D721Med (cell line): Measurements from ENCODE around the gene LCP2.

Experiments
- DNase-seq: peaks from one replicate; pipeline ENCODE4 v3.0.0; 2011; ENCODE audit warnings: low spot score; ENCODE audit not compliant: insufficient read length
- FAIRE-seq: peaks from 2 replicates; lab custom pipeline; 2011; peaks lifted over from hg19 to GRCh38; lab: Jason Lieb, UNC
- CTCF ChIP-seq: IDR thresholded peaks from 2 replicates; pipeline ENCODE4 v1.5.1; 2012; ENCODE audit warnings: mild to moderate bottlenecking, control low read depth; ENCODE audit not compliant: insufficient read depth; ENCODE audit errors: missing control alignments

The LCP2 gene

DNA sequence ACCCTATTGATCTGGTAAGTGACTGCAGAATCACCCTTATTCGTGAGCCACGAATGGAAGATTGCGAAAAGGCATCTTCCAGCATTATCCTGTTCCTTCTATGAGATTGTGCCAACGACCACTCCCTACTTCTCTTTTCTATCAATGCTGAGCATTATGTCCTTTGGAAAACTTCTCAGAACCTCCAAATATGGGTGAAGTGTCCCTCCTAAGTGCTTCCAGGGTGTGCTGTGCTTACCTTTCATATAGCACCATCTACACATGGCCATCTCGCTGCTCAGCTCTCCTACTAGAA, 14.7 kb upstream of the LCP2 start:
- FAIRE-seq (no peak), DNase-seq (no peak)
- no peak for TF ChIP-seq CTCF

GRCh38 chr5:170311511-170312300, 14.1 kb upstream of the LCP2 start:
- no peak for TF ChIP-seq CTCF
- FAIRE-seq (no peak), DNase-seq (no peak)

GRCh38 chr5:170310256-170310926, 12.8 kb upstream of the LCP2 start:
- FAIRE-seq: no peak
- DNase-seq: no peak
- TF ChIP-seq CTCF: no peak

DNA sequence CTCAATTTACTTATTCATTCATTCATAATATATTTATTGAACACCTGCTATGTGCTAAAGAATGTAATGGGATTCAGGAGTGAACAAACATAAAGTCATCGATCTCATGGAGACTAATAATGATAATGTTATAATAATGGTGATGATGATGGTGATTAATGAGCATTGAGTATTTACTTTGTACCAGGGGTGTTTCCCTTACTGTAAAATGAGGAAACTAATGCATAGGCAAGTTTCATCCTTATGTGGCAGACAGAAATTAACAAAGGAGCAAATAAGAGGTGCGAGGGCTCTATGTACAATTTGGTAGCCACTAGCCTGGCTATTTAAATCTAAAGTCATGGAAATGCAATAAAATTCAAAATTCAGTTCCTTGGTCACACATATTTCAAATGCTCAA, 11.1 kb upstream of the LCP2 start:
- DNase-seq (no peak), FAIRE-seq (no peak)
- TF ChIP-seq CTCF: no peak

- no peak for DNase-seq
- FAIRE-seq: no peak
- TF ChIP-seq CTCF: no peak
Measured at GRCh38 chr5:170307575-170308465, 10.2 kb upstream of the LCP2 start.

DNA sequence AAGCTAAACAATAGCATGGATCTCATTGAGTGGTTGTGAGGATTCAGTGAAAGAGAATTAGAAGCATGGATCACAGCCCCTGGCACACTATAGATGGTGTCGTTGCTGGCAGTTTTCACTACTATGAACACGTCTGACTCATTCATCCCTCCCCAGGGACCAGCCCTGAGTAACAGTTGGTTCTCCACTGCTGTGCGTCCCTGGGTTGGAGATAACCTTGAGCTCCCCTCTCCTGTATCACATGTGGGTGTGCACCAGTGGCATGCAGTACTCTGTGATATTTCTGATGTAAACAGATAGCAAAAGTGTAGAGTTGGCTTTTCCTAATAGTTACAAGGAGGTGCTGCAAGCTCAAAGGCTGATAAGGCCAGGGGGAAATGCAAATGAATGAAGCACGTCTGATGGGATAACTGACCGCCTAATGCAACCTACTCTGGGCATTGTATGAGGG, 8.8 kb upstream of the LCP2 start:
- no peak for DNase-seq
- TF ChIP-seq CTCF: no peak
- FAIRE-seq: no peak

DNA sequence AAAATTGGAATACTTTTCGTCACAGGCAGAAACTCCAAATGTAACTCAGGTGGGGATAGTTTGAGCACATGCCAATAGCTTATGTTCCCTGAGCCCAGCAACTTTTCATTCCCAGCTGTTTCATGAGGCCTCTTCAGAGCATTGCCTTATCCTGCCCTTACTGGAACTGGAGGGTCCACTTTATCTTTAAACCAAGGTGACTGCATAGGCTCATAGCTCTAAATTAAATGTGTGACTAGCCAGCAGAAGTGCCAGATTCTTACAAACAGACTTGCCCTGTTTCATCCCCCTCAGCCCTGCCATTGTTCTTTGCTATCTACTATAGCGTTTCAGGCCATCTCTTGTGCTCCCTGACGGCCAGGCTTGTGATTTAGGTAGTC, 8.1 kb upstream of the LCP2 start:
- no peak for DNase-seq
- FAIRE-seq: no peak
- TF ChIP-seq CTCF: no peak
